Upper lobe of left lung (tissue), 4 donors: ENCODE results near the gene SYT7.

Experiments
- POLR2A ChIP-seq, 4 donors: fragments of 450-650 bp; IDR thresholded peaks; one replicate each; pipeline ENCODE4 v1.5.1; 2016 to 2017; ENCODE audit warnings: antibody characterized with exemption in 4 of 4, mild to moderate bottlenecking in 2 of 4
- TF ChIP-seq, protein P1 (sequence below), 6 experiments: fragments of 450-650 bp in 4 of 6; fragments of 200-600 bp in 2 of 6; sonication (generic) in 2 of 6; IDR thresholded peaks; one replicate each; pipeline ENCODE4 v1.5.1; 2016 to 2019; ENCODE audit warnings: antibody characterized with exemption in 6 of 6

- TF ChIP-seq, protein P1, sequence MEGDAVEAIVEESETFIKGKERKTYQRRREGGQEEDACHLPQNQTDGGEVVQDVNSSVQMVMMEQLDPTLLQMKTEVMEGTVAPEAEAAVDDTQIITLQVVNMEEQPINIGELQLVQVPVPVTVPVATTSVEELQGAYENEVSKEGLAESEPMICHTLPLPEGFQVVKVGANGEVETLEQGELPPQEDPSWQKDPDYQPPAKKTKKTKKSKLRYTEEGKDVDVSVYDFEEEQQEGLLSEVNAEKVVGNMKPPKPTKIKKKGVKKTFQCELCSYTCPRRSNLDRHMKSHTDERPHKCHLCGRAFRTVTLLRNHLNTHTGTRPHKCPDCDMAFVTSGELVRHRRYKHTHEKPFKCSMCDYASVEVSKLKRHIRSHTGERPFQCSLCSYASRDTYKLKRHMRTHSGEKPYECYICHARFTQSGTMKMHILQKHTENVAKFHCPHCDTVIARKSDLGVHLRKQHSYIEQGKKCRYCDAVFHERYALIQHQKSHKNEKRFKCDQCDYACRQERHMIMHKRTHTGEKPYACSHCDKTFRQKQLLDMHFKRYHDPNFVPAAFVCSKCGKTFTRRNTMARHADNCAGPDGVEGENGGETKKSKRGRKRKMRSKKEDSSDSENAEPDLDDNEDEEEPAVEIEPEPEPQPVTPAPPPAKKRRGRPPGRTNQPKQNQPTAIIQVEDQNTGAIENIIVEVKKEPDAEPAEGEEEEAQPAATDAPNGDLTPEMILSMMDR (IDR thresholded peaks at IDR 0.05) = no peak
- no peak for TF ChIP-seq POLR2A (IDR thresholded peaks at IDR 0.05)
Observed at GRCh38 chr11:61549662-61550568, 31.0 kb downstream of the SYT7 start.
